ENCODE data around the gene REX1BD.

Gene REX1BD

DNA sequence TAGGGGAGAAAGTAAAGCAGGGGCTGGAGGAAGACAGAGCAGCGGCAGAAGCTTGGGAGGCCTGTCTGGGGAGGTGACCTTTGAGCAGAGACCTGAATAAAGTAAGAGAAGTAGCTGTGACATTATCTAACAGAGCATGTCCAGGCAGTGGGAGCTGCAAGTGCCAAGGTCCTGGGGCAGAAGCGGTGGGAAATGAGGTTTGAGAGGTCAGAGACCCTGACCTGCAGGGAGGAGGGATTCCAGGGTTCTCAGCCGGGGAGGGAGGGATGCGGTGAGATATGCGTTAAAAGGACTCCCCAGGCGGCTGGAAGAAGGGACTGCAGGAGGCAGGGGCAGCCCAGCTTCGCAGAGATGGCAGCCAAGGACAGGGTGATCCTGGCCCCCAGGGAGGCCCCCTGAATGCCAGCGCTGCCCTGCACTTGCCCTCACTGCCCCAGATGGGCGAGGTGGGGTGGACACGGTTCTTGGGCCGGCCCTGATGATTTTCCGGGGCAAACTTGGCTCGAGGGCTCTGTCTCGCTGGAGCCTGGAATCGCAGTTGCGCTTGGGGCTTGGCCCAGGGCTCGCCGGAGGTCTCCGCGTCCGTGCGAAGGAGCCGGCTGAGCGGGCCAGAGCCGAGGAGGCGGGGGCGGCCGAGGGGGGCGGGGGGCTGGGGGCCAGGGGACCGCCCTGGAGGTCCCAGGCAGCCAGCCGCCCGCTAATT, 14.8 kb downstream of the REX1BD start:
- peak; percentile 65 for DNase-seq (ENCODE audit: low spot score)

DNA sequence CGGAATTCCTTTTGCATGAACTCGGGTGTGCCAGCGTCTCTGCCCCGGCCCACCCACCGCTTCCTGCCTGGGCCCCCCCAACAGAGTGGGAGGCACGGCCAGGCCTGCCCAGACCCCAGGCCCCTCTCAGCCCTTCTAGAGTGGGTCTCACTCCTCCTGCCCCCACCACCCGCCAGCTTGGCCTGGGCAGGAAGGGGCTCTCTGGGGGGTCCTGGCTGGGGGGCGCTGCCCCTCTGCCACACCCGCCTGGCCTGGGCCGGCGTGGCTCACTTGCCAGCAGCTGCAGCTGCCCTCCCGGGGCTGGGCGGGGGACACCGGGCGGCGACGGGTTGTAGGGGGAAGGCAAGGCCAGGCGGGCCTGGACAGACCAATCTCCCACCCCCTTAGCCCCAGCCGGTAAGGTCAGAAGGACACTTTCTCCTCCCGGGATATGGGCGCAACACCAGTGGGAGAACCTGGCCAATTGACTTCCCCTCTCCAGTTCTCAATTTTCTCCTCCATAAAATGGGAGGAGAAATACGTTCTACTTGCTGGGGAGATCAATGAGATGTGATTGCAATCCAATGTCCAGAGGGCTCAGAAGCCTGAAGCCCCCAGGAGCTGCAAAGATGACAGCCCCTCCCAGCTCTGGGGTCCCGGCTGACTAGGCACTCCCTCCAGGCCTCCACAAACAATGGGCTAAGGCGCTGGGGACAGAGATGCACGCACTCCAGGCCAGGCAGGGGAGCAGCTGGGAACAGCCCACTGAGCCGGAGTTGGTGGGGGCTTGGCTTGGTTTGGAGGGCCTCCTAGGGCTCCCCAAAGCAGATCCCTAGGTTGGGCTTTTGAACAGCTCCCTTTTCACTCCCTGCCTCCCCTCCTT, 15.6 kb downstream of the REX1BD start:
- no peak for DNase-seq (ENCODE audit: low spot score)

DNA sequence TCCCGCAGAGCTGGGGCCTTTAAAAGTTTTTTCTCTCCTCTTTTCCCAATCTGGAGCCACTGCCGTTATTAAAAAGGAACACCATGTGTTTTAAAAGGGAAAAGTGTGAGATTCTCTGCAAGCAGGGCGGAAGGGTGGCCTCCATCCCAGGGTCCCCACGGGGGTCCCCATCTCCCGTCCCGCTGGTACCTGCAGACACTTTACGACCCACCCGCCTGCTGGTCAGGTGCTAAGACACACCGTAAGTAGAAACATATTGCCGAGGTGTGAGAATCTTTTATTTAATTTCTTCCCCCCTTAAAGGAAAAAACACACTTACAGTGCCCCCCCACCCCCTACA, 16.2 kb downstream of the REX1BD start:
- no peak for DNase-seq (ENCODE audit: low spot score)

DNA sequence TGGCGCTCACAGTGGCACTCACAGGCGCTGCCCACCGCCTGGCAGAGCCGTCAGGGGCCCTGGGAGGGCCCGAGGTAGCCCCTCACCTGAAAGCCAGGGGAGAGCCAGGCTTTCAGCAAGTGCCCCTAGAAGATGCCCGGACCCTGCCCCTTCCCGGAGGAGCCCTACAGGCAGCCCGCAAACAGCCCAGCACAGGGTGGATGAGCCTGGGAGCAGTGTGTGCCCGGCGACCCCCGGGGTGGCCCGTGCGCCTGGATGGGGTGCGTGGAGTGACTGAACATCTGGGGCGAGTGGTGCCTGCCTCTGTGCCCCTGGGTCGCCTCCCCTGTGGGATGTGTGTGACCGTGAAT, 16.6 kb downstream of the REX1BD start:
- no peak for DNase-seq (ENCODE audit: low spot score)

DNA sequence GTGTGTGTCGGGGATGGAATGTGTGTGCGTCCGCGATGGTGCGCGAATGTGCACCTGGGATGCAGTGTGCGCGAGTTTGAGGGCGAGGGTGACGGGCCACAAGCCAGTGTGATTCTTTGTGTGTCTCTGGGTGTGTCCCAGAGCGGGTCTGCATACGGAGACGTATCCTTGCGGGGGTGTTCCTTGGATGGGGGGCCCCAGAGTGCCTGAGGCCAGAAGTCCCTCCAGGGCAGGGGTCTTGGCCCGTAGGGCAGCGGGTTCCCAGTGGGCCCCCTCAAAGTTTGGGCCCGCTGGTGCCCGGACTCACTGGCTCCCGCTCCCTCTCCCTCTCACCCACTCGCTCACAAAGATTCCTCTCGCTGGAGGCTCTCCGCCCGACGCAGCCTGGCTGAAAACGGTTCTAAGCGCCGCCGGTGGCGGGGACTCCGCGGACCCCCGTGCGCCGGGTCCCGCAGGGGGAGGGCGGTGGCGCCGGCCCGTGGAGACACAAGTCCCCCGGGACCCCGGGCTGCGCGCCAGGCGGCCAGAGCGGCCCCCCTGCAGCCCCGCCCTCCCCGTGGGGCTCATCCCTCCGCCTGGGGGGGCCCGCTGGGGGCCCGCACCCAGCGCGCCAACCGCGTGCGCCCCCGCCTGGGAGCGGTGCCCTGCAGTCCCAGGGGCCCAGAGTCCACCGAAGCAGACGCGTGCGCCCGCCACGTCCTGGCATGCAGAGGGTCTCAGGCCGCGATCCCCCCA, 17.1 kb downstream of the REX1BD start:
- DNase-seq (ENCODE audit: low spot score) = no peak

DNA sequence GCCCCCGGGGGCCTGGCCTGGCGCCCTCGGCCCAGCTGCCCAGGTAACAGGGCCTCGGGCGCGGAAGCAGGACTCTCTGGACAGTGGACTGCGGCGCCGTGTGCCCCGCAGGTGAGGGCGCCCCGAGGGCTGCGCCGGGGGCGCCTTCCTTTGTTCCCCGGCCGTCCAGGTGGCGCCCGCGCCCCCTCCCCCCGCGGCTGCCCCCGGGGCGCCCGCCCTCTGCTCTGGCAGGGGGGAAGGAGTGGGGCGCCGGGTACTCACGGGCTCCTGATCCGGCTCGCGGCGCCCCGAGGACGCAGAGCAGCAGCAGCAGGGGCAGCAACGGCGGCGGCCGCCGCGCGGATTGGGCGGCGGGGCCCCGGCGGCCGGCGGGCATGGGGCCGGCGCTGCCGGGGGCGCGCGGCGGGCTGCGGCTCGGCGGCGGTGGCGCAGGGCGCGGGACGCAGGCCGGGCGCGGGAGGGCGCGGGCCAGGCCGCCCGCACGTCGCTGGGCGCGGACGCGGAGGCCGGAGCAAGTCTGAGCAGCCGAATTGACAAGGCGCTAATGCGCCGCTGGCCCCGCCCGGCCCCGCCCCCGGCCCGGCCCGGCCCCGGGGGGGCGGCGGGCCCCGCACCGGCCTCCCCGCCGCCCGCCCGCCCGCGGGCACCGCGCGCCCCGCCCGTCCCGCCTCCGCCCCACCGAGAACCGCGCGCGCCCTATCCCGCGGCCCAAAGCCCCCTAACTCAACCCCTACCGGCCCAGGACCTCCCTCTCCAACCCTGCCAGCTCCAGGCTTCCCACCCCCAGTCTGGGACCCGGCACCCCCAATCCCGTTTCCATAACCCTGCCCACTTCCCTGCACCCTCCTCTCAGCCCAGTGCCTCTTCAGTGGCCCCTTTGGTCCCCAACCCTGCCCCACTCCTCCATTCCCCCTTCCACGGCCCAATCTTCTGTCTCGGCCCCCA, 18.0 kb downstream of the REX1BD start, which contains the start of gene CRLF1:
Gene CRLF1 (minus strand): TSS at position 519 of the 945 bp plus-strand sequence. CDS start 143 bp downstream, at position 376.
- DNase-seq (ENCODE audit: low spot score) = peak; percentile 50

DNA sequence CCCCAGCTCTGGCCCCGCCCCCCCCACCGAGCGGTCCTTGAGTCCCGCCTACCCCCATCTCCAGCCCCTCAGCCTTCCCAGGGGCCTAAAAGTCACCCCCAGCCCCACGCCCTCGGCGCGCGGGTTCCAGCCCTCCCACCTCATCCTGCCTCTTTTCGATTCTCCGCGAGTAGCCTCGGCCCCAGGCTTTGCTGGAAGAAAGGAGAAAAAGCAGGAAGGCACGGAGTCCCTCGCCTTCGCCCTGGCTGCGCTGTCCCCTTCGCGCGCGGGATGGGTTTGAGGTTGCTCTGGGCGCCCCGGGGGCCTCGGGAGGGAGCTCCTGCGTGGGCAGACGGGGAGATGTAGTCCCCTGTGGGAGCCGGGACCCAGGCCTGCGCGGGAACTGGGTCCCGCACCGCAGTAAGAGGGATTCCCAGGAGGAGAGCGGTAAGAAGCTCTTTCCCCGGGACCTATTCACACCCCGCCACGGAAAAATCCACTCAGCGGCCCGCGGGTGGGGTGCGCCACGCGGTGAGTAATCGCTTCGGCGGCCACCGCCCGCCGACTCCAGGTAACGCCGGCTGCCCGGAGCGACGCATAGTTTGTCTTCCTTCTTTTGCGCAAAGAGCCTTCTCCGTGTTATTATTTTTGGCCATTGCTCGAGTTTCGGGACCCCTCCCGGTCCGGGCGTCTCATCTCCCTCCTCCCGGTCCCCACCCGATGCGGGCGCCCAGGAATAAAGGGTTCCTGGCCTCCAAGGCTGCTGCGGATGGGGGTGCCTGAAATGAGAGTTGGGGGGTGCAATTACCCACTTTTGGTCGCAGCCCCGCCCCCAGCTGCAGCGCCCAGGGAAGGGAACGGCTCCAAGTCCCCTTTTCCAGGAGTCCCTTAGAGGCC, 18.9 kb downstream of the REX1BD start:
- DNase-seq (ENCODE audit: low spot score) = no peak

DNA sequence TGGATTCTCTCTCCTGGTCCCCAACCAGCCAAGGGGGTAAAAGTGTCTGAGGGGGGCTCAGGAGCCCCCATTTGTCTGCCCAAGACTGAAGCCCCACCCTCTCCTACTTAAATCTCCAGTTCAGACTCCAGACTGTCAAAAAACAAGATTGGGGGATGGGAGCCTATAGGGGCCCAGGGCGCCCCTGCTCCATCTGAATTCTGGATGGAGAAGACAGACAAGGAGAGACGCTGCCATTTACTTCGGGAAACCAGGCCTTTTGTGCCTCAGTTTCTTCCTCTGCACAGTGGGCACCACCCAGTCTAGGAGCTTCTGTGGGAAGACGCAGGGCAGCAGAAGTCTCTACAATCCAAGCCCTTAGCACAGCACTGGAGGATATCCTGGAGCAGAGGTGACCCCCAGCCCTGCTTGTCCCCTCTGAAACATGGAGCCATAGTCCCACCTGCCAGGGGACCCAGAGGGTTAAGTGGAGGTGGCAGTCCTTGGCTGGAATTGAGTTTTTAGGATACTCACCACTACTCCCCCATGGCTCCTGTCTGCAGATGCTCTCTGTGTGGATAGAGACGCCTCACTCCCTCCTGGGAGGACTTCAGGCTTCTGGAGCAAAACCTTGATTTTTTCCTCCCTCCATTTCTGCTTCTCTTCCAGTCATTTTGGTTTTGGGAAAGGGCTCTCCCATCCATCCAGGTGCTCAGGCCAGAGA, 19.7 kb downstream of the REX1BD start:
- DNase-seq (ENCODE audit: low spot score) = no peak

DNA sequence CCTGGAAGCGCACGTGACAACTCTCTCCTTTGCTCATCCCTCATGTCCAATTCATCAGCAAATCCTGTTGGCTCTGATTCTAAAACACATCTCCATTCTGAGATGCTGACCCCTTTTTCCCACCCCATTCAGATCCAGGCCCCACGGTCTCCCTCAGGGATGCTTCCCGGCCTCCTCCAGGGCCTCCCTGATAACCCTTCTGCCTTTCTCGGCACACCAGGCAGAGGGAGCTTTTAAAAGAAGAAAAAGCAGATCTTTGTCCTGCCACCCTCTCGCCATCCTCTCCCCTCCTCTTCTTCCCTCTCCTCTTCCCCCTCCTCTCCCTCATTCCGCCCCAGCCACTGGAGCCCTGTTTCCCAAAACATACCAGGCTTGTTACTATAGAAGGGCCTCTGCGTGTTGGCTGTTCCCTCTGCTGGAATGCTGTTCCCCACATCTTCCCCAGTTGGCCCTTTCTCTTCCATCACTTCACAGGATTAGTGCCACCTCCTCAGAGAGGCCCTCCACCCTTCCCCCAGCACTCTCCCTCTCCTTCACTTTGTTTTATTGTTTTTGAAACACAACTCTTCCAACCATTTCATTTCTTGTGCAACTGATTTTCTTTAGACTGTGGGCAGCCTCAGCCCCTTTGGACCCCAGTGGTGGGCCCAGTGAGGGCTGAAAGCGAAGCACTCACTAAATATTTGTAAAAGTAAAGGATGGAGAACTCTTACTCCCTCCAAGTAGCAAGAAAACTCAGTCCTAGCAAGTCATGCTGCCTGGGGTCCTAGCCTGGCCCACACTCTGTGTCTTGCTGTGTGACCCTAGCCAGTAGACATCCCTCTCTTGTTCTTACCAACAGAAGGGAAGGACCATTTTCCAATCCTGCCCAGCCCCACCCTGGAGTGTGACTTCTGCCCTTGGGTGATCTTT, 20.5 kb downstream of the REX1BD start:
- no peak for DNase-seq (ENCODE audit: low spot score)

DNA sequence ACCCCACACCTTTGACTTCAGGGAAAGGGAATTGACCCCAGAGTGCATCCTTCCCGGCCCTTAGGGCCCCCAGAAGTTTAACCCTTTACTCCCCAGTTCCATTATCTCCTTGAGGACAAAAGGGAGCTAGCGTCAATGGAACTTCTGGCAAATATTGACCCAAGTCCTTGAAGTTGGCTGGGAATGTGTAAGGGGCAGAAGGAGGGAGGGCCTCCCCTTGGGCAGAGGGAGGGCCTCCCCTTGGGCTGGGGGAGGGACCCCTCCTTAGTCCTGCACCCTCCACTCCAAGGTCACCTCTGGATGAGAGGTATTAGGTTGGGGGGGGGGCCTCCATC, 21.1 kb downstream of the REX1BD start:
- no peak for DNase-seq (ENCODE audit: low spot score)

DNA sequence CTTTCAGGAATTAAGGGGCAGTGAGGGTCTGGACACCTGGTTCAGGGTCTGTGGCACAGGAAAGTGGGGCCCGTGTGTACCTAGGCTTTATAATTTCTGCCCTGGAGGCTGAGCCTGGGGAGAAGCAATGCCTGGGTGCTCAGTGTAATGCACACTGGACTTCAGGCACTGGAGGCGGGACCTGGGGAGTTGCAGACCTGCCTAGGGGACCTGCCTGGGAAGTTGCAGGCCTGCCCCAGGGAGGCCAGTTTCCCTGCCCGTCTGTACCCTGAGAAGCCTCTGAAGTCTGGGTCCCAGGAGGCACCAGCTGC, 21.6 kb downstream of the REX1BD start:
- DNase-seq (ENCODE audit: low spot score) = no peak

DNA sequence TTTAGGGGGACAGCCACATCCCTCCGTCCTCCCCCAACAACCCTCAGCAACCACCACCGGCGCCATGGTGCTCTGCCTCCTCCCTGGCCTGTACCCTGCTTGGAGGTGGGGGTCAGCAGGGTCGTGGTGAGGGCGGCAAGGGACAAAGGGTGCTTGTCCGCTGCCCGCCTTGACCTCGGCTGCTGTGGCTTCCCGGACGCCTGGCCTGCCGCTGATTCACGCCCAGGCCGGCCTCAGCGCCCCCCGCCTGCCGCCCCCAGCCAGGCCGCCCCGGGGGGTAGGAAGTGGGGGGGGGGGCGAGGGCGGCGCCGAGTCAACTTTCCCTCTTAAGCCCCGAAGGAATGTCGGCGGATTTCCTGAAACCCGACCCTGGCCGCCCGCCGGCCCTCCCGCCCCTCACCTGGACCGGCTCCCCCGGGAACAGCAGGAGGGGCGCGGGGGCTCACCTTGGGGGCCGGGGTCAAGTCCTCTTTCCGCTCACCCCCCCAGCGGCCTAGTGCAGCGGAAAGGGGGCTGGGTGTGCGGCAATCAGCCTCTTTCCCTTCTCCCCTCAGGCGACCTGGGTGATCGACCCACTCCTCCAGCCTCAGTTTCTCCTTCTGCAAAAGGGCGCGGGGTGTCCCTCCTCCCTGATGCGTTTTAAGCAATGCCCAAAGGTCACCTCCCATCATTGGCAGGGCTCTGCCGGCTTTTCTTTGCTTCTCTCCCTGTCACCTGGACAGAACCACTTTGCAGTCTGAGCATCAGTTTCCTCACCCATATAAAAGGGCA, 22.1 kb downstream of the REX1BD start:
- DNase-seq (ENCODE audit: low spot score) = peak; percentile 72

DNA sequence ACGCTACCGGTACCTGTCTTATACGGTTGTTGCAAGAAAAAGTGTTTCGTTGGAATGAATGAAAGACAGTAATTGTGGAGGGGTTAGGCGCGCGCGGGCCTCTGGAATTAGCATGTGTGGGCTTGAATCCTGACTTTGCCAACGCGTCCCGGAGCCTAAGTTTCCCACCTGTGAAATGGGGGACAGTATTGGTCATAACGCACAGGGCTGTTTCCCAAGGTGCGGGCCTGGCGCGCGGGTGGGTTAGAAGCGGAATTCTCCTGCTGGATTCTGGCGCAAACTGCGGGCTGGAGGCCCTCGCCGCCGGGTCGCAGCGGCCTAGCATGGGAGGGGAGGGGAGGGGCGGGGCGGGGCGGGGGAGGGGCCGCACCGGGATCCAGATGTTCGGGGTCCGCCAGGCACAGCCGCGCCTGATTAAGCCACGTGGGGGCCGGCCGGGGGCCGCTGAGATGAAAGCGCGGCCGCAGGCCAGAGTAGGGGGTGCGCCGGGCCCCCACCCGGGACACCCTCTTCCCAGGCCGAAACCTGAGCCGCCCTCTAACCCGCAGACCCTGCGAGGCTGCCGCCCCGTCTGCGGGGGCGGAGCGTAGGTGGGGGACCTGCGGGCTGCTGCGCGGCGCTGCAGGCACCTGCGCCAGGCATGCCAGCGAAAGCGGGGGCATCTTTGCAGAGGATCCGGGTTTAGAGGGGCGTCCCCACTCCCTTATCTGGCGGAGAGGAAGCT, 22.9 kb downstream of the REX1BD start:
- peak; percentile 81 for DNase-seq (ENCODE audit: low spot score)

DNA sequence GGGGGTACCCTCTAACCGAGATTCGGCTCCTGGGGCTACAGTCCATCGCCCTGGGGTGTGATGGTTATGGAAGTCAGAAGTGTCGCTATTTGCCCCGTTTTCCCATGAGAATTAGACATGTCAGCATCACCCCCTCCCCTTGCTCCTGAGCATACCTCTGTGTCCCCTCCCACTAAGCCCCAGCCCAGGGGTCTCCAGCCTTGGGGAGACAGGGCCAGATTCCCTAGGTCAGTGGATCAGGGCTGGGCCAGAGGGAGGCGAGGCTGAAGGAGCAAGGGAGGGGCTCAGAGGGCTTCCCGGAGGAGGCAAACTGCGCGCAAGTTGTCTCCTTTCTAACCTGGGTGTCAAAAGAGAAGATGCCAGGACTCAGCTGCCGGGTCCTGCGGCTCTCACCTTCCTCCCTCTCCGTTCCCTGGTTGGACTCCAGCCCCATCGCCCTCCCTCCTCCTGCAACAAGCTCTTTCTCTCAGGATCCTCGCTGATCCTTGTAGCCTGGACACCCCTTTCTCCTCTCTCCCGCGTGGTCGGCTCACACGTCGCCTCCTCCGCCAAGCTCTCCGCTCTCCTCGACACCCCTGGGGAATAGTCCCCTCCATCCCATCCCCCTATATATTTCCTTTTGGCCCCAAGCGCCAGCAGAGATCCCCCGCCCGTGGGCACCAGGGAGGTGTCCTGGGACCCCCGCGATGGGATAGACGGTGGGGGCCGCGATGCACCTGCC, 23.6 kb downstream of the REX1BD start:
- DNase-seq (ENCODE audit: low spot score) = no peak

DNA sequence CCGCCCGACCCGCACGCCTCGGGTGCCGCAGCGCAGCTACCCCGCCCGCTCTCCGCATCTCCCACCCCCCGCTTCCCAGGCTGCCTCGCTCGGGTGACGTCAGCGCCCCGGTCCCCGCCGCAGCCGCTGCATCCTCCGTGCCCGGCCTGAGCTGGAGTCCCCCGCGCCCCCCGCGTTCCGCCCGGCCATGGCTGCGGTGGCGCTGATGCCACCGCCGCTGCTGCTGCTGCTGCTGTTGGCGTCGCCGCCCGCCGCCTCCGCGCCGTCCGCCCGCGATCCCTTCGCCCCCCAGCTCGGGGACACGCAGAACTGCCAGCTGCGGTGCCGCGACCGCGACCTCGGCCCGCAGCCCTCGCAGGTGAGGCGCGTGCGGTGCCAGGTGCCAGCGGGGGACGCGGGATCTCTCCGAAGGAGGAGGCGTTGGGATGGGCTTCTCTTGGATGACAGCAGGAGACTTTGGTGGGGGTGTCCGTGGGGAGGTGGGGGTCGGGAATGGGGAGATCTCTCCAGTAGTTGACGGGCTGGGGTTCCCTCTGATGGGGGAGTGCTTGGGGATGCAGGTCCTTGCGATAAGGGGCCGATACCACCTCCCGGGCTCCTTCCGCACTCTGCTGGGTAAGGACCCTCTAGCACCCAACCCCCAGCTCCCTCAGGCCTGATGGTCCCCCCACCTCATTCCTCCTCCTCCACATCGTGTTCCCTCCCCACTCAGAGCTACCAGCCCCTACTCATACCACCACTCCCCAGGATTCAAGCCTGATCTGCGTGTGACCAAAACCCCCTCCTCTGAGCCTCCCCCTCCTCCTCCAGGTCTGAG, 24.4 kb downstream of the REX1BD start, which contains the start of gene TMEM59L:
Gene TMEM59L (plus strand): TSS at position 99 of the 817 bp plus-strand sequence. CDS start 89 bp downstream, at position 188.
- DNase-seq (ENCODE audit: low spot score) = peak; percentile 70

DNA sequence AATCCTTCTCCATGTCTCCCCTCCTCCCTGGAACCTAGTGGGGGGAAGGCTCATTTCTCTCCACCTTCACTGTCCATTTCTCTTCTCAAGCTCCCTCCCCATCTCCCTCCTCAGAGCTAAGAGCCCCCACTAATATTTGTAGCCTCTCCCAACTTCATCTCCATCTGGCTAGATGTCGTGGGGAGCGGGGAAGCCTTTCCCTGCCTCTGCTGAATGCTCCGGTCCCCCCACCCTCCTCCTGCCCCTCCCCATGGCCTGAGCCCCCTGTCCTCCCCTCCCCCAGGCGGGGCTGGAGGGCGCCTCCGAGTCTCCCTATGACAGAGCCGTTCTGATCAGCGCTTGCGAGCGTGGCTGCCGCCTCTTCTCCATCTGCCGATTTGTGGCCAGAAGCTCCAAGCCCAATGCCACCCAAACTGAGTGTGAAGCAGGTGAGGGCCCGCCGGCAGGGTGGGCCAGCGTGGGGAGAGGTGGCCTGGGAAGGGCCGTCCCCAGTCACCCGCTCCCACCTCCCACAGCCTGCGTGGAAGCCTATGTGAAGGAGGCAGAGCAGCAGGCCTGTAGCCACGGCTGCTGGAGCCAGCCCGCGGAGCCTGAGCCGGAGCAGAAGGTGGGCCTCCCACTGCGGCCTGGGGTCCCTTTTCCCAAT, 25.1 kb downstream of the REX1BD start:
- no peak for DNase-seq (ENCODE audit: low spot score)

All from iPS-NIHi11 (cell line).